ENCODE results near the gene NRN1L. TPM values are rescaled to one million over a fixed set of nuclear protein-coding genes. Genes with fewer than 3 reads are reported as not detected.

NRN1L gene
- total and polyA plus RNA-seq, 2 of the 4 experiments (the other 2 are of a cell fraction): 0.27 TPM; not detected in 1

DNA sequence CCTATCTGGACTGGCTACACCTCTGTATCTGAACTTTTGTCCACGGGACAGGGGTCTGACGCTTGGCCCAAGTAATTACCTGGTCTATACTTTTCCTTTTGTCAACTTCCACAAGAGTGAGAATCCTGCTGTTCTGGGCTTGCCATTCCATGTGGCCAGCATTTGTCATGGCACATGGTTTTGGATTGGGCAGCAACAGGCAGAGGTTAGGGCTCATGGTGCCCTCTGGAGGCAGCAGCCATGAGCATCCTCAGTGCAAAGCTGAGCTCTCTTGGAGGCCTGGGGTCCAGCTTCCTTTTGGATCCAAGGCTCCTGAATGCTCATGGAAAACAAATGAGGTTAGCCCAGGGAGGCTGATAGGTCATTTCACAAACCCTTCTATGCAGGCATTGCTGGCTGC lies 19.4 kb upstream of the NRN1L start:
- H3K56ac ChIP-seq (ENCODE audit: extremely low read depth, insufficient read depth, low read length): no peak overlapping the region
- BruUV-seq (replicated peaks): no TSS peak
- H4K91ac ChIP-seq (ENCODE audit: insufficient read depth, low read depth, low read length): no peak overlapping the region
- no peak overlapping the region for H2AK5ac ChIP-seq (ENCODE audit: low read depth, low read length)
- peaks cover 39% of the 10 kb centered on the region for H3K36me3 ChIP-seq (ENCODE audit: control insufficient read depth, insufficient read depth, low read length)
- H3K27me3 ChIP-seq (ENCODE audit: control insufficient read depth, insufficient read depth, low read length): no peaks in the 10 kb centered on the region
- H3K14ac ChIP-seq (replicated peaks; ENCODE audit: low read depth, low read length): no peak overlapping the region
- no peak overlapping the region for H4K5ac ChIP-seq (ENCODE audit: low read depth, low read length)
- H3K27ac ChIP-seq (ENCODE audit: insufficient read depth, low read length): no peak overlapping the region
- no peak overlapping the region for H4K8ac ChIP-seq (ENCODE audit: low read depth in 2 of 2, low read length in 2 of 2)
- no peak overlapping the region for H3K4ac ChIP-seq (ENCODE audit: low read depth, low read length)
- H3K4me3 ChIP-seq (ENCODE audit: insufficient read depth, low read depth, low read length): no peak overlapping the region
- TF ChIP-seq RAD21 (IDR thresholded peaks at IDR 0.05; ENCODE audit: low read length) (peak; percentile 55), NFE2L2 (IDR thresholded peaks at IDR 0.05; ENCODE audit: low read depth, low read length) (no peak), MAZ (IDR thresholded peaks at IDR 0.05; ENCODE audit: borderline replicate concordance, low read depth, low read length) (no peak), CEBPB (IDR thresholded peaks at IDR 0.05; ENCODE audit: low read depth, low read length) (no peak), RFX5 (IDR thresholded peaks at IDR 0.05; ENCODE audit: low read depth, low read length) (no peak), RCOR1 (IDR thresholded peaks at IDR 0.05; ENCODE audit: insufficient replicate concordance, low read length) (no peak), POLR2A (IDR thresholded peaks at IDR 0.05; ENCODE audit: low read depth, low read length) (no peak), FOS (IDR thresholded peaks at IDR 0.05; ENCODE audit: low read depth, low read length) (no peak), BHLHE40 (IDR thresholded peaks at IDR 0.05; ENCODE audit: low read depth, low read length) (no peak), MAFK (IDR thresholded peaks at IDR 0.05; ENCODE audit: low read depth, low read length) (no peak), MXI1 (IDR thresholded peaks at IDR 0.05; ENCODE audit: borderline replicate concordance, low read depth, low read length) (peak; percentile 89), SMC3 (IDR thresholded peaks at IDR 0.05; ENCODE audit: low read depth, low read length) (peak; percentile 52; the same call in 1 of the 2 replicates), CHD1 (IDR thresholded peaks at IDR 0.05; ENCODE audit: low read depth, low read length) (no peak)
- TF ChIP-seq, protein P1, sequence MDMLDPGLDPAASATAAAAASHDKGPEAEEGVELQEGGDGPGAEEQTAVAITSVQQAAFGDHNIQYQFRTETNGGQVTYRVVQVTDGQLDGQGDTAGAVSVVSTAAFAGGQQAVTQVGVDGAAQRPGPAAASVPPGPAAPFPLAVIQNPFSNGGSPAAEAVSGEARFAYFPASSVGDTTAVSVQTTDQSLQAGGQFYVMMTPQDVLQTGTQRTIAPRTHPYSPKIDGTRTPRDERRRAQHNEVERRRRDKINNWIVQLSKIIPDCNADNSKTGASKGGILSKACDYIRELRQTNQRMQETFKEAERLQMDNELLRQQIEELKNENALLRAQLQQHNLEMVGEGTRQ (IDR thresholded peaks at IDR 0.05; ENCODE audit: low read depth, low read length): no peak
- TF ChIP-seq, protein P2, sequence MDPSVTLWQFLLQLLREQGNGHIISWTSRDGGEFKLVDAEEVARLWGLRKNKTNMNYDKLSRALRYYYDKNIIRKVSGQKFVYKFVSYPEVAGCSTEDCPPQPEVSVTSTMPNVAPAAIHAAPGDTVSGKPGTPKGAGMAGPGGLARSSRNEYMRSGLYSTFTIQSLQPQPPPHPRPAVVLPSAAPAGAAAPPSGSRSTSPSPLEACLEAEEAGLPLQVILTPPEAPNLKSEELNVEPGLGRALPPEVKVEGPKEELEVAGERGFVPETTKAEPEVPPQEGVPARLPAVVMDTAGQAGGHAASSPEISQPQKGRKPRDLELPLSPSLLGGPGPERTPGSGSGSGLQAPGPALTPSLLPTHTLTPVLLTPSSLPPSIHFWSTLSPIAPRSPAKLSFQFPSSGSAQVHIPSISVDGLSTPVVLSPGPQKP (IDR thresholded peaks at IDR 0.05; ENCODE audit: borderline replicate concordance, low read depth, low read length): no peak
- TF ChIP-seq, protein P3, sequence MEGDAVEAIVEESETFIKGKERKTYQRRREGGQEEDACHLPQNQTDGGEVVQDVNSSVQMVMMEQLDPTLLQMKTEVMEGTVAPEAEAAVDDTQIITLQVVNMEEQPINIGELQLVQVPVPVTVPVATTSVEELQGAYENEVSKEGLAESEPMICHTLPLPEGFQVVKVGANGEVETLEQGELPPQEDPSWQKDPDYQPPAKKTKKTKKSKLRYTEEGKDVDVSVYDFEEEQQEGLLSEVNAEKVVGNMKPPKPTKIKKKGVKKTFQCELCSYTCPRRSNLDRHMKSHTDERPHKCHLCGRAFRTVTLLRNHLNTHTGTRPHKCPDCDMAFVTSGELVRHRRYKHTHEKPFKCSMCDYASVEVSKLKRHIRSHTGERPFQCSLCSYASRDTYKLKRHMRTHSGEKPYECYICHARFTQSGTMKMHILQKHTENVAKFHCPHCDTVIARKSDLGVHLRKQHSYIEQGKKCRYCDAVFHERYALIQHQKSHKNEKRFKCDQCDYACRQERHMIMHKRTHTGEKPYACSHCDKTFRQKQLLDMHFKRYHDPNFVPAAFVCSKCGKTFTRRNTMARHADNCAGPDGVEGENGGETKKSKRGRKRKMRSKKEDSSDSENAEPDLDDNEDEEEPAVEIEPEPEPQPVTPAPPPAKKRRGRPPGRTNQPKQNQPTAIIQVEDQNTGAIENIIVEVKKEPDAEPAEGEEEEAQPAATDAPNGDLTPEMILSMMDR (conservative IDR thresholded peaks at IDR 0.05; ENCODE audit: low read depth, low read length): peak; percentile 50
- CTCF ChIA-PET: interaction anchor here (1.4 kb wide), 1 partner anchor 49 kb away, joined by 5 read pairs; no protein-coding TSS in a partner anchor
- in situ Hi-C loops (cut with MboI; ENCODE audit: low sequenced_read_pairs) (no loop called here), dilution Hi-C loops (cut with HindIII; ENCODE audit: low sequenced_read_pairs, unreplicated experiment) (no loop called here), intact Hi-C loops (cut with micrococcal nuclease) (loop anchor here (2.0 kb wide), 1 partner anchor 49 kb away; no protein-coding TSS in a partner anchor)
- H3K23ac ChIP-seq (ENCODE audit: low read depth, low read length): no peak overlapping the region
- peaks cover 46% of the 10 kb centered on the region for H3K9me1 ChIP-seq (ENCODE audit: insufficient read depth, low read length)
- ATAC-seq (ENCODE audit: low read depth): peak; percentile 33; the same call in 1 of the 2 replicates
- no CpG with 5 or more reads among the region's 2 CpGs for WGBS, 2 experiments (ENCODE audit: extremely low coverage in 2 of 2, insufficient read length in 1 of 2)
- H3K9me3 ChIP-seq (ENCODE audit: control insufficient read depth, insufficient read depth, low read length): no peaks in the 10 kb centered on the region
- H3K79me1 ChIP-seq (ENCODE audit: low read depth in 1 of 2, low read length in 2 of 2): peaks cover 62 to 74% of the 10 kb centered on the region in 2 experiments
- DNase-seq: peak; percentile 26
- H2AK9ac ChIP-seq (replicated peaks; ENCODE audit: low read depth, low read length, poor library complexity): no peak overlapping the region
- peaks cover 59% of the 10 kb centered on the region for H4K20me1 ChIP-seq (ENCODE audit: insufficient read depth, low read length)
- POLR2A ChIA-PET (ENCODE audit: unreplicated experiment): interaction anchor here (0.6 kb wide), 1 partner anchor 59 kb away, joined by 3 read pairs; the partner anchor contains the start of genes RANBP10 and TSNAXIP1
- no peak overlapping the region for H2BK5ac ChIP-seq (ENCODE audit: low read depth, low read length, poor library complexity, severe bottlenecking)
- no peak overlapping the region for H3K18ac ChIP-seq (ENCODE audit: low read depth, low read length)
- peaks cover 20% of the 10 kb centered on the region for H3K4me1 ChIP-seq (ENCODE audit: control insufficient read depth, insufficient read depth, low read length)
- H2BK120ac ChIP-seq (ENCODE audit: low read depth, low read length): no peak overlapping the region
- no peak overlapping the region for H2BK20ac ChIP-seq (ENCODE audit: low read depth, low read length)
- no peak overlapping the region for H2BK15ac ChIP-seq (ENCODE audit: low read depth, low read length)
- no peak overlapping the region for H3K9ac ChIP-seq (ENCODE audit: low read depth, low read length)
- H3K4me2 ChIP-seq (ENCODE audit: low read depth, low read length): no peak overlapping the region
- no peak overlapping the region for H2AFZ ChIP-seq (replicated peaks; ENCODE audit: low read length, poor library complexity)
